ENCODE data around the gene AMIGO1.

Gene AMIGO1

GRCh38 chr1:109521002-109521951 lies 11.8 kb upstream of the AMIGO1 start:
- Histone ChIP-seq H2BK5ac (ENCODE audit: low read depth, low read length, poor library complexity) (no peak overlapping the region), H3K4me3 (ENCODE audit: low read depth, low read length) (no peak overlapping the region), H3K23ac (ENCODE audit: low read length) (no peak overlapping the region), H3K79me1 (ENCODE audit: low read length) (no peaks in the 10 kb centered on the region), H3K36me3 (ENCODE audit: control insufficient read depth in 1 of 2, insufficient read depth in 2 of 2, low read length in 2 of 2) (no peaks in the 10 kb centered on the region), H2AK5ac (ENCODE audit: low read length) (no peak overlapping the region), H2BK120ac (ENCODE audit: insufficient read depth, low read length, poor library complexity) (no peak overlapping the region), H3K9me3 (ENCODE audit: insufficient read depth, low read depth, low read length) (no peaks in the 10 kb centered on the region), H2AFZ (ENCODE audit: insufficient read depth, low read length, poor library complexity) (no peak overlapping the region), H4K8ac (ENCODE audit: low read depth, low read length) (no peak overlapping the region), H4K91ac (ENCODE audit: low read depth, low read length) (no peak overlapping the region), H3K4ac (ENCODE audit: low read depth, low read length) (no peak overlapping the region), H3K14ac (ENCODE audit: low read length) (no peak overlapping the region), H3K79me2 (ENCODE audit: control insufficient read depth, insufficient read depth, low read length, poor library complexity) (no peaks in the 10 kb centered on the region), H3K9ac (ENCODE audit: low read length) (no peak overlapping the region), H4K12ac (ENCODE audit: low read depth, low read length) (no peak overlapping the region), H3K4me2 (ENCODE audit: low read length) (no peak overlapping the region), H3K18ac (ENCODE audit: low read length) (no peak overlapping the region), H3K27me3 (ENCODE audit: insufficient read depth, low read length) (no peaks in the 10 kb centered on the region), H2BK12ac (ENCODE audit: low read length) (no peak overlapping the region), H3K4me1 (ENCODE audit: control insufficient read depth in 1 of 2, insufficient read depth in 2 of 2, low read length in 2 of 2) (no peaks in the 10 kb centered on the region), H3K27ac (ENCODE audit: low read depth, low read length) (no peak overlapping the region)
- no CpG with 5 or more reads among the region's 14 CpGs for WGBS (ENCODE audit: extremely low coverage, insufficient coverage, insufficient read length)
- no peak for DNase-seq

- Histone ChIP-seq H3K79me2 (ENCODE audit: control insufficient read depth, insufficient read depth, low read length, poor library complexity) (no peaks in the 10 kb centered on the region), H3K14ac (ENCODE audit: low read length) (no peak overlapping the region), H2AFZ (ENCODE audit: insufficient read depth, low read length, poor library complexity) (no peak overlapping the region), H3K36me3 (ENCODE audit: control insufficient read depth in 1 of 2, insufficient read depth in 2 of 2, low read length in 2 of 2) (no peaks in the 10 kb centered on the region), H2BK12ac (ENCODE audit: low read length) (no peak overlapping the region), H2BK5ac (ENCODE audit: low read depth, low read length, poor library complexity) (no peak overlapping the region), H3K4me2 (ENCODE audit: low read length) (no peak overlapping the region), H3K4me1 (ENCODE audit: control insufficient read depth in 1 of 2, insufficient read depth in 2 of 2, low read length in 2 of 2) (peaks cover 0 to 2% of the 10 kb centered on the region in 2 experiments), H3K9ac (ENCODE audit: low read length) (no peak overlapping the region), H2AK5ac (ENCODE audit: low read length) (no peak overlapping the region), H3K23ac (ENCODE audit: low read length) (no peak overlapping the region), H3K27me3 (ENCODE audit: insufficient read depth, low read length) (no peaks in the 10 kb centered on the region), H3K4me3 (ENCODE audit: low read depth, low read length) (no peak overlapping the region), H3K79me1 (ENCODE audit: low read length) (no peaks in the 10 kb centered on the region), H4K8ac (ENCODE audit: low read depth, low read length) (no peak overlapping the region), H3K9me3 (ENCODE audit: insufficient read depth, low read depth, low read length) (no peaks in the 10 kb centered on the region), H4K12ac (ENCODE audit: low read depth, low read length) (no peak overlapping the region), H2BK120ac (ENCODE audit: insufficient read depth, low read length, poor library complexity) (no peak overlapping the region), H3K18ac (ENCODE audit: low read length) (no peak overlapping the region), H3K27ac (ENCODE audit: low read depth, low read length) (no peak overlapping the region), H4K91ac (ENCODE audit: low read depth, low read length) (no peak overlapping the region), H3K4ac (ENCODE audit: low read depth, low read length) (no peak overlapping the region)
- no CpG with 5 or more reads among the region's 5 CpGs for WGBS (ENCODE audit: extremely low coverage, insufficient coverage, insufficient read length)
- DNase-seq, result no peak
Measured at GRCh38 chr1:109517337-109517736, 7.8 kb upstream of the AMIGO1 start.

GRCh38 chr1:109516872-109517271 lies 7.3 kb upstream of the AMIGO1 start:
- no peak overlapping the region for H3K9ac ChIP-seq (ENCODE audit: low read length)
- no peaks in the 10 kb centered on the region for H3K36me3 ChIP-seq (ENCODE audit: control insufficient read depth in 1 of 2, insufficient read depth in 2 of 2, low read length in 2 of 2)
- H3K27ac ChIP-seq (ENCODE audit: low read depth, low read length), result no peak overlapping the region
- H3K18ac ChIP-seq (ENCODE audit: low read length), result no peak overlapping the region
- no peak overlapping the region for H3K4me2 ChIP-seq (ENCODE audit: low read length)
- H3K4ac ChIP-seq (ENCODE audit: low read depth, low read length), result no peak overlapping the region
- H4K91ac ChIP-seq (ENCODE audit: low read depth, low read length), result no peak overlapping the region
- no peaks in the 10 kb centered on the region for H3K79me1 ChIP-seq (ENCODE audit: low read length)
- H4K8ac ChIP-seq (ENCODE audit: low read depth, low read length), result no peak overlapping the region
- no peak overlapping the region for H3K4me3 ChIP-seq (ENCODE audit: low read depth, low read length)
- H3K9me3 ChIP-seq (ENCODE audit: insufficient read depth, low read depth, low read length), result no peaks in the 10 kb centered on the region
- no peak overlapping the region for H2AK5ac ChIP-seq (ENCODE audit: low read length)
- no CpG with 5 or more reads among the region's 5 CpGs for WGBS (ENCODE audit: extremely low coverage, insufficient coverage, insufficient read length)
- H2BK12ac ChIP-seq (ENCODE audit: low read length), result no peak overlapping the region
- H3K27me3 ChIP-seq (ENCODE audit: insufficient read depth, low read length), result no peaks in the 10 kb centered on the region
- no peak overlapping the region for H3K14ac ChIP-seq (ENCODE audit: low read length)
- H2BK120ac ChIP-seq (ENCODE audit: insufficient read depth, low read length, poor library complexity), result no peak overlapping the region
- H3K79me2 ChIP-seq (ENCODE audit: control insufficient read depth, insufficient read depth, low read length, poor library complexity), result no peaks in the 10 kb centered on the region
- no peak overlapping the region for H3K23ac ChIP-seq (ENCODE audit: low read length)
- peaks cover 0 to 2% of the 10 kb centered on the region in 2 experiments for H3K4me1 ChIP-seq (ENCODE audit: control insufficient read depth in 1 of 2, insufficient read depth in 2 of 2, low read length in 2 of 2)
- no peak for DNase-seq
- no peak overlapping the region for H2AFZ ChIP-seq (ENCODE audit: insufficient read depth, low read length, poor library complexity)
- H4K12ac ChIP-seq (ENCODE audit: low read depth, low read length), result no peak overlapping the region
- no peak overlapping the region for H2BK5ac ChIP-seq (ENCODE audit: low read depth, low read length, poor library complexity)

GRCh38 chr1:109514846-109515245 lies 5.3 kb upstream of the AMIGO1 start:
- no peak overlapping the region for H4K8ac ChIP-seq (ENCODE audit: low read depth, low read length)
- peak in 1 of 2 donors; percentile 7 for DNase-seq
- H2BK5ac ChIP-seq (ENCODE audit: low read depth, low read length, poor library complexity), result no peak overlapping the region
- H2AFZ ChIP-seq (ENCODE audit: insufficient read depth, low read length, poor library complexity), result no peak overlapping the region
- no peak overlapping the region for H2BK12ac ChIP-seq (ENCODE audit: low read length)
- no peak overlapping the region for H4K91ac ChIP-seq (ENCODE audit: low read depth, low read length)
- H3K79me2 ChIP-seq (ENCODE audit: control insufficient read depth, insufficient read depth, low read length, poor library complexity), result no peaks in the 10 kb centered on the region
- H3K4me3 ChIP-seq (ENCODE audit: low read depth, low read length), result no peak overlapping the region
- peaks cover 3% of the 10 kb centered on the region for H3K27me3 ChIP-seq (ENCODE audit: insufficient read depth, low read length)
- H3K9ac ChIP-seq (ENCODE audit: low read length), result no peak overlapping the region
- no peaks in the 10 kb centered on the region for H3K9me3 ChIP-seq (ENCODE audit: insufficient read depth, low read depth, low read length)
- H3K23ac ChIP-seq (ENCODE audit: low read length), result no peak overlapping the region
- H3K4ac ChIP-seq (ENCODE audit: low read depth, low read length), result no peak overlapping the region
- peaks cover 4 to 6% of the 10 kb centered on the region in 2 experiments for H3K4me1 ChIP-seq (ENCODE audit: control insufficient read depth in 1 of 2, insufficient read depth in 2 of 2, low read length in 2 of 2)
- no peak overlapping the region for H3K27ac ChIP-seq (ENCODE audit: low read depth, low read length)
- H3K4me2 ChIP-seq (ENCODE audit: low read length), result no peak overlapping the region
- H2BK120ac ChIP-seq (ENCODE audit: insufficient read depth, low read length, poor library complexity), result no peak overlapping the region
- H4K12ac ChIP-seq (ENCODE audit: low read depth, low read length), result no peak overlapping the region
- H3K18ac ChIP-seq (ENCODE audit: low read length), result no peak overlapping the region
- no peaks in the 10 kb centered on the region for H3K36me3 ChIP-seq (ENCODE audit: control insufficient read depth in 1 of 2, insufficient read depth in 2 of 2, low read length in 2 of 2)
- WGBS (ENCODE audit: extremely low coverage, insufficient coverage, insufficient read length), result no CpG with 5 or more reads among the region's 3 CpGs
- H2AK5ac ChIP-seq (ENCODE audit: low read length), result no peak overlapping the region
- H3K14ac ChIP-seq (ENCODE audit: low read length), result no peak overlapping the region
- H3K79me1 ChIP-seq (ENCODE audit: low read length), result no peaks in the 10 kb centered on the region

Measured in trophoblast cell (in vitro differentiated cells and primary cell).